Measurements from ENCODE around the gene CLEC18B.

GRCh38 chr16:74469946-74470478 lies 48.7 kb upstream of the CLEC18B start:
- TF ChIP-seq CTCF (conservative IDR thresholded peaks at IDR 0.05) (no peak), ZFX (IDR thresholded peaks at IDR 0.05) (no peak)

Measured in C4-2B (cell line).